G401.6 (cell line): ENCODE results near the gene PLEKHM3.
A peak's percentile ranks its signal among the peaks of the same experiment; 100 is the strongest.

ENCODE experiments used
- FAIRE-seq: peaks from 2 replicates; lab custom pipeline; 2012; peaks lifted over from hg19 to GRCh38; lab: Jason Lieb, UNC

PLEKHM3 gene

GRCh38 chr2:207854484-207855440, 170.6 kb downstream of the PLEKHM3 start:
- peak; percentile 93 for FAIRE-seq

GRCh38 chr2:207852791-207853190, 172.5 kb downstream of the PLEKHM3 start:
- FAIRE-seq = no peak

DNA sequence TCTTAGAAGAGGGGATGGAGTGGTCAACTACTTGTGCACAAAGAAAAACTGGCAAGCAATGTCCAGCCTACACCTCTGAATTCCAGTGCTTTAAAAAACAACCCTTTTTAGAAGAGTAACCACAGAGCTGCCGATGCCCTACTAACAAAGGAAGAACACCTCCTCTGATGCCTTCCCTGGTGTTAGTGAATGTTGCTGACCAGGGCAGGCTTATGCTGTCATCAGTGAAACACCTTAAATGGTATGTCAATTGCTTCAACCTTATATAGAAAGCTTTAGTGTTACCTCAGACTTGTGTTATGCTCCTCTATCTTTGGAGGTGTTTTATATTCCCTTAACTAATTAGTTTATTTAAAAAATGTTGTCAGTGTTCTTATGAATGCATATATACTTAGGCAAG, 175.9 kb downstream of the PLEKHM3 start:
- FAIRE-seq = peak; percentile 54

GRCh38 chr2:207848545-207848928, 176.8 kb downstream of the PLEKHM3 start:
- FAIRE-seq = no peak

GRCh38 chr2:207847807-207848544, 177.4 kb downstream of the PLEKHM3 start:
- FAIRE-seq = peak; percentile 49

- no peak for FAIRE-seq
Measured at GRCh38 chr2:207847098-207847806, 178.1 kb downstream of the PLEKHM3 start.

GRCh38 chr2:207845202-207845864, 180.0 kb downstream of the PLEKHM3 start:
- FAIRE-seq = no peak

- FAIRE-seq = no peak
Measured at GRCh38 chr2:207844648-207845047, 180.7 kb downstream of the PLEKHM3 start.

- FAIRE-seq = no peak
Measured at GRCh38 chr2:207840101-207840500, 185.2 kb downstream of the PLEKHM3 start.

GRCh38 chr2:207839575-207839974, 185.8 kb downstream of the PLEKHM3 start:
- FAIRE-seq = no peak

DNA sequence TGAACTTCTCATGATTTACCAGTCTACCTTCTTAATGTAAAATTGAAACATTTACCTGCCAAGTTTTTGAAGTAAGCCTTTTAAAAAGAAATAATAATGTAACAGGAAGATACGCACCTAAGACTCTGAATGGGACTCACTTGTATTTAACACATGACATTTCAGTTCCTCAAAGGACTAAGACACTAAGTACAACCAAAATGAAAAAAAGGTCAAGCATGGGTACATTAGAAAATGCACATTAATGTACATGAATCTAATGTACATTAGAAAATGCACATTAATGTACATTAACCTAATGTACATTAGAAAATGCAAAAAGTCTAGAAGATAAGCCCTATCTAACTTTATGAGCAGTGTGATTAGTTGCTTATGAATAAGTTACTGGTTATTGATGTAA, 186.3 kb downstream of the PLEKHM3 start:
- FAIRE-seq = peak; percentile 21

GRCh38 chr2:207836521-207837133, 188.7 kb downstream of the PLEKHM3 start:
- FAIRE-seq = no peak

- no peak for FAIRE-seq
Measured at GRCh38 chr2:207835805-207836204, 189.5 kb downstream of the PLEKHM3 start.

- FAIRE-seq = no peak
Measured at GRCh38 chr2:207833251-207833751, 192.0 kb downstream of the PLEKHM3 start.

DNA sequence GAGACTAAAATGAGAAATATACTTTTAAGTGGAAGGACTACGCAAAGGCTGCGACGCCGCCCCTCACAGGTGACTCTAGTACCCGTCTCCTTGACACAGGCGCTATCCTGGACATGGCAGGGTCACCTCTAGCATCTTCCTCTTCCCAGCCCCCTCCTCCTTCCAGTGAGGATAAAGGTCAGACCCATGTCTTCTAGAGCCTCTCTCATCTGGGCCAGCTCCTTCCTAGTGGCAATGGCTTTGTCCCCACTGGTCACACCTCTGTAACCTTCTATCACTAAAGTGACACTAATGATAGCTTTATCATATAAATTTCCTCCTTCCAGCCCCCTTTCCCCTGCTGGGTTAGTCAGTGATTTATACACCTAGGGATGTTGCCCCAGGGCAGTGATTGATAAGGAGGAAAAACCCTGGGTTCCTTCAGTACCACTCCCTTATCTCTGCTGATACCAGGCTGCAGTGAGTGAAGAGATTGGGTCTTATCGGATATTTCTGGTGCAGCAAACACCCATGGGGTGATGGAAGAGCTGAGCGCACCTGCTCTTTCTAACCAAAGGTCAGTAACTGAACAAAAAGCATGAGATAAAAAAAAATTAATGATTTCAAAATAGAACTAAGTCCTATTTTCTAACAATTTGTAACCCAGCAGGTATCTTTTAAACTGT, 193.6 kb downstream of the PLEKHM3 start:
- no peak for FAIRE-seq

DNA sequence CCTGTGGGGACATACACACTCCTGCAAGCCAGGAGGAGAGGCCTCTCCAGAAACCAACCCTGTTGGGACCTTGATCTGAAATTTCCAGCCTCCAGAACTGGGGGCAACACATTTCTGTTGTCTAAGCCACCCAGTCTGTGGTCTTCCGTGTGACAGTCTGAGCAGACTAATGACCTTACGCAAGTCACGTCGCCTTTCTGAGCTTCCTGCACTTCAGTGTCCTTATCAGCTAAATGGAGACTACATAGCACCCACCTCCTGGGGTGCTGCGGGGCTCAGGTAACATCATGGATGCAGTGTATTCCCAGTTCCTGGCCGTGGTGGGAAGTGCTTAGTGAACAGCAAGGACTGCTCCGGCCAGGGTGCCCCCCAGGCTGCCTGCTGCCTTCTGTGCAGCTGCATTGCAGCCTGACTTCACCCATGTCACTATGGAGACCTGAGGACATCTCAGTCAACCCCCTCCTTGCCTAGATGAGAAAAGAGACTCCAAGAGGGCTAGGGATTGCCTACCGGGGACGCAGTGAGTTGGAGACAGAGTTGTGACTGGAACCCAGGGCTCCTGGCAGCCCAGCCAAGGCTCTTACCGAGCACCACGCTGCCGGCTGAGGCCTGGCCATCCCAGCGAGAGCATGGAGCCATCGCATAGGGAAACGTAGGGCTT, 194.4 kb downstream of the PLEKHM3 start:
- no peak for FAIRE-seq

DNA sequence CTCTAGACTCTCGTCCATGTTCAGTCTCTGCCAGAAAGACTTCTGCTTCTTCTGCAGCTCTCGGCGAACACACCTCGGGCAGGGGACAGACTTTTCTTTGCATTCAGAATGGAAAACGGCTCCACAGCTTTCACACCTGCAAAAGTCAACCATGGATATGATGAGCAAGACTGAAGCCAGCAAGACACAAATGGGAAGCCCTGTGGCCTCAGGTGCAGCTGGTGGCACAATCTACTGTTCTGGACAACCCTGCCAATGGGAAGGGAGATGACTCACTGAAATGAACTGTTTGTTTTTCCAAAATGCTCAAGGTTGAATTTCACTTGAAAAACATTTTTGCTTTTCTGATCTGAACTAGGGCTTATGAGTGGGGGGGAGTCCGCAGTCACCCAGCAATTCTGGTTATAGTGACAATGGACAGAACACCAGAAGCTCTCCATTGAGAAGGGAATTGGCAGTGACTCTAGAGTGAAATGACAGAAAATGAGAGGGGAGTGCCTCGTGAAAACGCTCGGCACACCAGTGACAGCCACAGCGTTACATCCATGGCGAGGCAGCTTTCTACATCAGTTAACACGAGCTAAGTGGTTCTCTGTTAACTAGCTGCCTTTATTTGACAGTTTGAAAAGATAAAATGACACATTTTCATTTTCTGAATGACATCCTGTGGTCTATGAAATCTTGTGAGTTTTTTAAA, 196.8 kb downstream of the PLEKHM3 start:
- FAIRE-seq = no peak

- FAIRE-seq = no peak
Measured at GRCh38 chr2:207825978-207826377, 199.3 kb downstream of the PLEKHM3 start.

DNA sequence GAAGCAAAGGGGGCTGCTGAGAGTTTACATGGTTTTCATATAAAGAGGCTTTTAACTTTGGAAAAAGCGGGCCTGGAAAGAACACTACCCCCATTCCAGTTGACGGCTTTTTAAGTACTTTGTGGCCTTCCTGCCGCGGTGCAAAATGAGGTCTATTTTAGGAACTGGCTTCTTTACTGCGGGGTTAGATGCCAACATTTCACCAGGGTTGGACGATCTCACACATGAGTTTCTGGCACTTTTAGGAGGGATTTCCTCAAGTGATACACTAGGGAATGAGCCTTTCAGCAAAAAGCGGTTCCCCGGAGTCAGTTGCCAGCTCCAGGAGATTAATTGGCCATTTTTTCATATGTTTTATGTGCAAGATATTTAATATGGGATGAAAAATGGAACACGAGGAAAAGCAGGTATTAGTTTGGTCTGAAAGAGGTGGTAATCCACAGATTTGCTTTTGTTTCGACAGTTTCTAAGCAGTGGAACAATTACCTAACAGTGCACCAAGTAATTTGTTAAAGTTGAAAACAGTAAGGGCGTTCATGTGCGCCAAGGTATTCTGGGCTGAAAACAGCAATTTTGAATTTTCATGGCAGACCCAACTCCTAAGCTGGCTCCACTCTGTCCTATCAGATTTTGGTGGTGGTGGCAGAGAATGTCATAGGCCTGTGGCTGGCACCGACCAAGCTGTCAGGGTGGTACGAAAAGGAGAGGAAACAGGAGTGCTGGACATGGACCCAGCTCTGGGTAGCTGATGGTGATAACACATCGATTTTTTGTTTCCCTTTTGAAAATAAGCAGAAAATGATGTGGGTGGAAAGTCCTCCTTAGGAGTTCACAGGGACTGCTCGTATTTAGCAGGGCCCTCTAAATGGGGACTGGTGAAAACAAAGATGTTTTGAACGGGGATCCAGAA, 200.0 kb downstream of the PLEKHM3 start:
- FAIRE-seq = no peak
